A673 (cell line): Measurements from ENCODE around the gene TGM2. TPM values are rescaled to one million over a fixed set of nuclear protein-coding genes. Genes with fewer than 3 reads are reported as not detected.

ENCODE experiments used
- BruUV-seq: library from RNA; stranded (reverse); fragments of 400-500 nt; replicated peaks from 2 replicates; lab custom pipeline; 2021; lab: Mats Ljungman, UMichigan
- CTCF ChIA-PET: fragments of 300-600 bp; sonication (Branson Sonifier 250); formaldehyde crosslinking; loops from one replicate; lab custom pipeline; 2022; ENCODE audit warnings: antibody characterized with exemption; lab: Charles Lee
- POLR2A ChIA-PET: fragments of 300-600 bp; sonication (Branson Sonifier 250); formaldehyde crosslinking; loops from one replicate; lab custom pipeline; 2022; ENCODE audit warnings: antibody characterized with exemption; ENCODE audit not compliant: low non-redundant PET; lab: Charles Lee
- DNase-seq: peaks from one replicate; pipeline ENCODE4 v3.0.0-alpha.2; 2015; ENCODE audit warnings: low spot score
- H3K27ac ChIP-seq: fragments of 200-600 bp; sonication (generic); 2 replicates; pipeline ENCODE4 v1.5.1; 2016; ENCODE audit warnings: mixed run types, low read depth, mild to moderate bottlenecking, mixed read lengths, antibody characterized with exemption, low read length; ENCODE audit not compliant: poor library complexity, severe bottlenecking
- H3K27me3 ChIP-seq: fragments of 200-600 bp; sonication (generic); replicated peaks from 2 replicates; pipeline ENCODE4 v1.6.1; 2017; ENCODE audit warnings: mixed run types, low read depth, mild to moderate bottlenecking, mixed read lengths, antibody characterized with exemption, low read length; ENCODE audit not compliant: insufficient read depth, poor library complexity
- H3K36me3 ChIP-seq: fragments of 200-600 bp; sonication (generic); 2 replicates; pipeline ENCODE4 v1.6.1; 2016; ENCODE audit warnings: mixed run types, mild to moderate bottlenecking, mixed read lengths, antibody characterized with exemption, low read length; ENCODE audit not compliant: insufficient read depth, poor library complexity, severe bottlenecking
- H3K4me1 ChIP-seq: fragments of 200-600 bp; sonication (generic); 2 replicates; pipeline ENCODE4 v1.6.1; 2017; ENCODE audit warnings: mixed run types, mild to moderate bottlenecking, mixed read lengths, antibody characterized with exemption, low read length; ENCODE audit not compliant: insufficient read depth, poor library complexity, severe bottlenecking
- H3K4me3 ChIP-seq: fragments of 200-600 bp; sonication (generic); 2 replicates; pipeline ENCODE4 v1.5.1; 2016; ENCODE audit warnings: low read depth, mixed run types, mild to moderate bottlenecking, mixed read lengths, low read length; ENCODE audit not compliant: poor library complexity, severe bottlenecking
- H3K9me3 ChIP-seq: fragments of 200-600 bp; sonication (generic); 2 replicates; pipeline ENCODE4 v1.6.1; 2016; ENCODE audit warnings: mixed run types, low read depth, mild to moderate bottlenecking, mixed read lengths, antibody characterized with exemption, low read length; ENCODE audit not compliant: poor library complexity, severe bottlenecking
- EZH2 ChIP-seq: fragments of 200-600 bp; sonication (generic); IDR thresholded peaks from 2 replicates; pipeline ENCODE4 v1.6.1; 2017; ENCODE audit warnings: borderline replicate concordance, low read depth, mild to moderate bottlenecking, mixed read lengths, antibody characterized with exemption, low read length; ENCODE audit not compliant: poor library complexity, severe bottlenecking
- intact Hi-C: fragments of 100-400 bp; cut with micrococcal nuclease; formaldehyde crosslinking; loops from one replicate; pipeline ENCODE4 v1.10.0; 2022; ENCODE audit not compliant: unreplicated experiment
- total RNA-seq: library from RNA; stranded (reverse); gene quantifications from 2 replicates; pipeline ENCODE4 v1.2.3, GENCODE V29; 2021
- TF ChIP-seq, protein P1 (sequence below): fragments of 300-800, 200-600 bp; sonication (generic); conservative IDR thresholded peaks from 2 replicates; pipeline ENCODE4 v1.5.1; 2017; ENCODE audit warnings: low read depth, mild to moderate bottlenecking, antibody characterized with exemption, low read length, moderate library complexity, mixed read lengths

The TGM2 gene
- total RNA-seq, 1 experiment from 2014 or later: 0.43 TPM

DNA sequence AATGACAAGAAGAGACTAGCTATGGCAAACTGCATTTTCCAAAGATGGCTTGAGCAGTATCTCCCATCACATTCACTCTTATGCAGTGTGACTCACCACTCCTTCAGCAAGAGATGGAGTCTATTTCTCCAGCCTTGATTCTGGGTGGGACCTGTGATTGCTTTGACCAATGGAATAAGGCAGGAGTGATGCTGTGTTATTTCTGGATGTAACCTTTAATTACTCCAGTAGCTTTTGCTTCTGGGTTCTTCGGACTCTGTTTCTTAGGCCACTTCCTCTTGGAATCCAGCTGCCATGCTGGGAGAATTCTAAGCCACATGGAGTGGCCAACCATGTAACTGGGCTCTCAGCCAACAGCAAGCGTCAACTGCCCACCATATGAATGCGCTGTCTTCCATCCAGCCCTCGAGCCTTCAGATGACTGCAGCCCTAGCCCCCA is 50.7 kb downstream of the TGM2 start:
- no peaks in the 10 kb centered on the region for H3K9me3 ChIP-seq
- no TSS peak for BruUV-seq
- no peak for DNase-seq
- CTCF ChIA-PET: no interaction called here
- no peak overlapping the region for H3K4me3 ChIP-seq
- no peak for TF ChIP-seq EZH2
- TF ChIP-seq, protein P1, sequence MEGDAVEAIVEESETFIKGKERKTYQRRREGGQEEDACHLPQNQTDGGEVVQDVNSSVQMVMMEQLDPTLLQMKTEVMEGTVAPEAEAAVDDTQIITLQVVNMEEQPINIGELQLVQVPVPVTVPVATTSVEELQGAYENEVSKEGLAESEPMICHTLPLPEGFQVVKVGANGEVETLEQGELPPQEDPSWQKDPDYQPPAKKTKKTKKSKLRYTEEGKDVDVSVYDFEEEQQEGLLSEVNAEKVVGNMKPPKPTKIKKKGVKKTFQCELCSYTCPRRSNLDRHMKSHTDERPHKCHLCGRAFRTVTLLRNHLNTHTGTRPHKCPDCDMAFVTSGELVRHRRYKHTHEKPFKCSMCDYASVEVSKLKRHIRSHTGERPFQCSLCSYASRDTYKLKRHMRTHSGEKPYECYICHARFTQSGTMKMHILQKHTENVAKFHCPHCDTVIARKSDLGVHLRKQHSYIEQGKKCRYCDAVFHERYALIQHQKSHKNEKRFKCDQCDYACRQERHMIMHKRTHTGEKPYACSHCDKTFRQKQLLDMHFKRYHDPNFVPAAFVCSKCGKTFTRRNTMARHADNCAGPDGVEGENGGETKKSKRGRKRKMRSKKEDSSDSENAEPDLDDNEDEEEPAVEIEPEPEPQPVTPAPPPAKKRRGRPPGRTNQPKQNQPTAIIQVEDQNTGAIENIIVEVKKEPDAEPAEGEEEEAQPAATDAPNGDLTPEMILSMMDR: no peak
- intact Hi-C loops: no loop called here
- no peak overlapping the region for H3K27ac ChIP-seq
- H3K36me3 ChIP-seq: no peaks in the 10 kb centered on the region
- H3K27me3 ChIP-seq: no peaks in the 10 kb centered on the region
- no peaks in the 10 kb centered on the region for H3K4me1 ChIP-seq
- POLR2A ChIA-PET: no interaction called here

- Histone ChIP-seq H3K36me3 (no peaks in the 10 kb centered on the region), H3K4me1 (no peaks in the 10 kb centered on the region), H3K27me3 (no peaks in the 10 kb centered on the region), H3K4me3 (no peak overlapping the region), H3K27ac (no peak overlapping the region), H3K9me3 (no peaks in the 10 kb centered on the region)
- DNase-seq: peak; percentile 55
- no TSS peak for BruUV-seq
- no peak for TF ChIP-seq EZH2
- TF ChIP-seq, protein P1: peak; percentile 42
- intact Hi-C loops: no loop called here
- ChIA-PET POLR2A (interaction anchor here (0.6 kb wide), 1 partner anchor 463 kb away, joined by 3 read pairs; no protein-coding TSS in a partner anchor), CTCF (interaction anchor here (0.5 kb wide), 1 partner anchor 13 kb away, joined by 5 read pairs; no protein-coding TSS in a partner anchor)
Measured at GRCh38 chr20:38113401-38114325, 51.4 kb downstream of the TGM2 start.

GRCh38 chr20:38112930-38113294 is 52.2 kb downstream of the TGM2 start:
- POLR2A ChIA-PET: no interaction called here
- no peak for TF ChIP-seq EZH2
- CTCF ChIA-PET: interaction anchor here (0.5 kb wide), 1 partner anchor 12 kb away, joined by 5 read pairs; no protein-coding TSS in a partner anchor
- no peak overlapping the region for H3K27ac ChIP-seq
- H3K4me1 ChIP-seq: no peaks in the 10 kb centered on the region
- H3K4me3 ChIP-seq: no peak overlapping the region
- no peaks in the 10 kb centered on the region for H3K9me3 ChIP-seq
- no TSS peak for BruUV-seq
- intact Hi-C loops: no loop called here
- H3K27me3 ChIP-seq: no peaks in the 10 kb centered on the region
- no peaks in the 10 kb centered on the region for H3K36me3 ChIP-seq
- no peak for DNase-seq
